GM12878 (cell line): ENCODE results near the gene KCNQ1. TPM values are rescaled to one million over a fixed set of nuclear protein-coding genes. Genes with fewer than 3 reads are reported as not detected.

ENCODE experiments used
- ATAC-seq: fragments of 200-7000 bp; cut with Tn5 transposase; 3 replicates; pipeline ENCODE4 v1.9.1; 2020; ENCODE audit warnings: mild to moderate bottlenecking, moderate library complexity
- BruUV-seq: library from RNA; stranded (reverse); fragments of 400-500 nt; replicated peaks from 2 replicates; lab custom pipeline; 2021; lab: Mats Ljungman, UMichigan
- CTCF ChIA-PET: fragments of 300-600 bp; sonication (Branson Sonifier 250); formaldehyde crosslinking; extraction: SDS; loops from one replicate; lab custom pipeline; 2021; ENCODE audit warnings: inconsistent platforms; lab: Yijun Ruan, JAX
- POLR2A ChIA-PET: fragments of 350-600 bp; formaldehyde crosslinking; extraction: SDS; loops from one replicate; lab custom pipeline; 2021; ENCODE audit warnings: inconsistent platforms; lab: Charles Lee
- RAD21 ChIA-PET: fragments of 300-600 bp; sonication (Branson Sonifier 250); formaldehyde crosslinking; loops from one replicate; lab custom pipeline; 2023; ENCODE audit warnings: antibody characterized with exemption; ENCODE audit not compliant: unreplicated experiment; lab: Charles Lee
- SMC1A ChIA-PET: fragments of 300-600 bp; sonication (Branson Sonifier 250); formaldehyde crosslinking; loops from one replicate; lab custom pipeline; 2023; ENCODE audit not compliant: unreplicated experiment, uncharacterized antibody; lab: Charles Lee
- DNase-seq: peaks from one replicate; pipeline ENCODE4 v3.0.0-alpha.2; 2011; ENCODE audit warnings: low read depth, low spot score
- FAIRE-seq: peaks from 3 replicates; lab custom pipeline; 2011; peaks lifted over from hg19 to GRCh38; lab: Jason Lieb, UNC
- H2AFZ ChIP-seq: 2 replicates; pipeline ENCODE4 v1.6.0; 2011; ENCODE audit warnings: low read depth, low read length, control low read depth; ENCODE audit not compliant: control insufficient read depth
- H3K27ac ChIP-seq: 2 replicates; pipeline ENCODE4 v1.5.1; 2011; ENCODE audit warnings: control low read depth; ENCODE audit not compliant: control insufficient read depth, insufficient read depth
- H3K27me3 ChIP-seq, 2 experiments: replicated peaks in 1 of 2; 2 replicates each; pipeline versions ENCODE4 v1.6.0 to v1.6.1; 2011; ENCODE audit warnings: low read length in 1 of 2; ENCODE audit not compliant: control insufficient read depth in 2 of 2, insufficient read depth in 2 of 2
- H3K36me3 ChIP-seq, 2 experiments: 2 replicates each; pipeline ENCODE4 v1.5.1; 2011; ENCODE audit warnings: low read length in 1 of 2; ENCODE audit not compliant: control insufficient read depth in 2 of 2, insufficient read depth in 2 of 2
- H3K4me1 ChIP-seq: 2 replicates; pipeline ENCODE4 v1.6.1; 2011; ENCODE audit warnings: mild to moderate bottlenecking, low read length, moderate library complexity, mixed read lengths; ENCODE audit not compliant: control insufficient read depth, insufficient read depth
- H3K4me2 ChIP-seq: 2 replicates; pipeline ENCODE4 v1.6.0; 2011; ENCODE audit warnings: control low read depth; ENCODE audit not compliant: control insufficient read depth, insufficient read depth
- H3K4me3 ChIP-seq: fragments of 200-600 bp; sonication (generic); 2 replicates; pipeline ENCODE4 v1.5.1; 2016
- H3K79me2 ChIP-seq: 2 replicates; pipeline ENCODE4 v1.6.0; 2011; ENCODE audit warnings: low read length; ENCODE audit not compliant: control insufficient read depth, insufficient read depth
- H3K9ac ChIP-seq: 2 replicates; pipeline ENCODE4 v1.8.0; 2011; ENCODE audit warnings: low read length, control low read depth, mixed read lengths; ENCODE audit not compliant: control insufficient read depth, insufficient read depth
- H3K9me3 ChIP-seq: replicated peaks from 3 replicates; pipeline ENCODE4 v1.5.1; 2011; ENCODE audit warnings: mild to moderate bottlenecking, low read length; ENCODE audit not compliant: control insufficient read depth, insufficient read depth
- H4K20me1 ChIP-seq: 2 replicates; pipeline ENCODE4 v1.6.0; 2011; ENCODE audit not compliant: control insufficient read depth, insufficient read depth
- ATF7 ChIP-seq: fragments of 450-650 bp; IDR thresholded peaks from 2 replicates; pipeline ENCODE4 v1.6.1; 2016; ENCODE audit warnings: low read depth, mild to moderate bottlenecking
- CHD4 ChIP-seq: fragments of 200-600 bp; sonication (generic); IDR thresholded peaks from 2 replicates; pipeline ENCODE4 v1.6.1; 2016; ENCODE audit warnings: mild to moderate bottlenecking
- HDAC6 ChIP-seq: fragments of 200-600 bp; sonication (generic); IDR thresholded peaks from one replicate; pipeline ENCODE4 v1.8.0; 2017; ENCODE audit warnings: antibody characterized with exemption; ENCODE audit not compliant: unreplicated experiment
- KLF5 ChIP-seq: fragments of 450-650 bp; IDR thresholded peaks from 2 replicates; pipeline ENCODE4 v1.6.1; 2014; ENCODE audit warnings: mild to moderate bottlenecking; ENCODE audit not compliant: partially characterized antibody
- NFYA ChIP-seq: IDR thresholded peaks from 2 replicates; pipeline ENCODE4 v1.6.1; 2011; ENCODE audit warnings: low read depth, mild to moderate bottlenecking, low read length, improper control_type of control experiment, borderline replicate concordance
- POU2F2 ChIP-seq: IDR thresholded peaks from 3 replicates; pipeline ENCODE4 v1.6.1; 2011; ENCODE audit warnings: low read depth, mild to moderate bottlenecking, low read length, borderline replicate concordance
- PRDM15 ChIP-seq: fragments of 450-650 bp; formaldehyde crosslinking; IDR thresholded peaks from 2 replicates; pipeline ENCODE4 v1.4.0; 2020; ENCODE audit warnings: mild to moderate bottlenecking, moderate library complexity
- SMAD1 ChIP-seq: fragments of 450-650 bp; IDR thresholded peaks from 2 replicates; pipeline ENCODE4 v1.6.1; 2018; ENCODE audit warnings: mild to moderate bottlenecking, low read depth; ENCODE audit not compliant: partially characterized antibody
- SMC3 ChIP-seq: IDR thresholded peaks from 2 replicates; pipeline ENCODE4 v1.6.1; 2011; ENCODE audit warnings: low read length, improper control_type of control experiment, borderline replicate concordance
- TCF3 ChIP-seq: IDR thresholded peaks from 2 replicates; pipeline ENCODE4 v1.6.1; 2012; ENCODE audit warnings: low read depth, mild to moderate bottlenecking, low read length, borderline replicate concordance; ENCODE audit not compliant: insufficient read depth
- ZBTB40 ChIP-seq: fragments of 450-650 bp; IDR thresholded peaks from 2 replicates; pipeline ENCODE4 v1.6.1; 2016; ENCODE audit warnings: mild to moderate bottlenecking, moderate library complexity, borderline replicate concordance
- WGBS: methylation state at CpG from one replicate; pipeline ENCODE4 v1.1.6; 2016; ENCODE audit warnings: low lambda C conversion rate; ENCODE audit not compliant: insufficient replicate concordance, insufficient coverage; ENCODE audit errors: missing lambda C conversion rate; 5-methylcytosine and 5-hydroxymethylcytosine counted together
- in situ Hi-C: fragments of 300-500 bp; cut with MboI; formaldehyde crosslinking; loops from 9 replicates; pipeline ENCODE4 v1.14.3; 2018; ENCODE audit warnings: mixed read lengths
- intact Hi-C: fragments of 100-400 bp; cut with micrococcal nuclease; formaldehyde crosslinking; loops from one replicate; pipeline ENCODE4 v1.14.2; 2022; ENCODE audit not compliant: unreplicated experiment
- polyA plus RNA-seq, 11 experiments: library from polyadenylated mRNA; depleted of rRNA in 4 of 11; unstranded in 6 of 11; stranded (reverse) in 5 of 11; fragments of >200 nt; fragmentation: Nextera tagmentation in 4 of 11; fragmentation: Illumina TruSeq in 1 of 11; extraction: Ambion mirVana in 4 of 11; extraction: Trizol in 1 of 11; gene quantifications; 1 replicate in 1 of 11; 2 replicates in 10 of 11; pipeline versions ENCODE4 v1.2.1 to v1.2.3, GENCODE V29; 2011 to 2016; ENCODE audit warnings: inconsistent platforms in 2 of 11, missing spikeins in 2 of 11, low read depth in 1 of 11
- total RNA-seq, 4 experiments: library from RNA; depleted of rRNA in 3 of 4; stranded (reverse); fragments of >200 nt in 3 of 4; fragmentation: Illumina TruSeq in 1 of 4; extraction: Trizol in 1 of 4; gene quantifications; 2 replicates each; pipeline versions ENCODE4 v1.2.1 to v1.2.3, GENCODE V29; 2013 to 2021
- TF ChIP-seq, protein P1 (sequence below): fragments of 450-650 bp; IDR thresholded peaks from 2 replicates; pipeline ENCODE4 v1.6.1; 2017; ENCODE audit warnings: borderline replicate concordance

The KCNQ1 gene
- total and polyA plus RNA-seq, 10 of the 15 experiments (the other 5 are each of a cell fraction or from before 2014, with no cell fraction given), result 0.03 to 0.15 (median 0.12) TPM; not detected in 7

DNA sequence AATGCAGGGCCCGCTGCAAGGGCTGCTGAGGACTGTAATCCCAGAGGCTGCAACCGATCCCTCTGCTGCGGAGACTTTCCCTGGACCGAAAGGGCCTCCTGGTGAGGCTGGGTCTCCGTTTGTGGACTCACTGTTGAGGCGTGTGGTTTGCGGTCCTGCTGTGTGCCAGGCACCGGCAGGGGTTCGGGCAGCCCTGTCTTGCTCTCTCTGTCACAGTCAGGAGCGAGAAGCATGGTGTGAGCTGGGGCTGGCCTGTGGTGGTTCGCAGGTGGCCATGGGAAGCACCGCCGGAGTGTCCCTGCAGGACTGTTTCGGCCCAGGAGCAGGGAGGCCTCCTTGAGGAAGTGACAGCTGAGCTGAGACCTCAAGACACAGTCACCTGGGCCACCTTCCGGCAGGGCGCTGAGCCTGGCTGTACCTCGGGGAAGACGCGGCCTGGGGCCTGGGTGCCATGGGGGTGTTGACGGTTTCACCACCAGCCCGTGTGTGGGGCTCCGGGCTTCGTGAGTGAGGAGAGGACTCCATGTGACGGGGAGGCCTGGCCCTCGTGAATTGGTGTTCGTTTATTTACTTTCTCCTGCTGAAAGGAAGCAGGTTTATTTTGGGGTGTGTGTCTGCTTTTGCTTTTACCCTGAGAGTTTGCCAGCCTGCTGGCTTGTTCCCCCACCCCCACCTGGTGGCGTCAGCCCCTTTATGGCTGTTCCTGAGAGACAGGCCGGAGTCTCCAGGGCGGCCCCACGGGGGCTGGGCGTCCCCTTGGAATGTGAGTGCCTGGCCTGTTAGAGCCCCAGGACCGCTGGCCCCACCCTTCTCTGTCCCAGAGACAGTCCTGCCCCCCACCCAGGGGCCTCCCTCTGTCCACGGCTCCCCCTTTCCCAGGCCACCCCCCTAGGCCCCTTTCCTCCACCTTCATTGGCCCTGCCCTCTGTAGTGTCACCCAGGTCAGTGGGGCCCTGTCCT lies 132.5 kb downstream of the KCNQ1 start:
- no peak overlapping the region for H2AFZ ChIP-seq
- DNase-seq, result no peak
- POLR2A ChIA-PET, result no interaction called here
- TF ChIP-seq POU2F2, result no peak
- TF ChIP-seq ZBTB40, result no peak
- TF ChIP-seq NFYA, result no peak
- TF ChIP-seq TCF3, result no peak
- TF ChIP-seq SMC3, result no peak
- no peak for TF ChIP-seq PRDM15 (CRISPR knock-in tag)
- TF ChIP-seq SMAD1, result no peak
- TF ChIP-seq, protein P1, sequence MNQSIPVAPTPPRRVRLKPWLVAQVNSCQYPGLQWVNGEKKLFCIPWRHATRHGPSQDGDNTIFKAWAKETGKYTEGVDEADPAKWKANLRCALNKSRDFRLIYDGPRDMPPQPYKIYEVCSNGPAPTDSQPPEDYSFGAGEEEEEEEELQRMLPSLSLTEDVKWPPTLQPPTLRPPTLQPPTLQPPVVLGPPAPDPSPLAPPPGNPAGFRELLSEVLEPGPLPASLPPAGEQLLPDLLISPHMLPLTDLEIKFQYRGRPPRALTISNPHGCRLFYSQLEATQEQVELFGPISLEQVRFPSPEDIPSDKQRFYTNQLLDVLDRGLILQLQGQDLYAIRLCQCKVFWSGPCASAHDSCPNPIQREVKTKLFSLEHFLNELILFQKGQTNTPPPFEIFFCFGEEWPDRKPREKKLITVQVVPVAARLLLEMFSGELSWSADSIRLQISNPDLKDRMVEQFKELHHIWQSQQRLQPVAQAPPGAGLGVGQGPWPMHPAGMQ, result no peak
- no peak for TF ChIP-seq HDAC6
- no peak for TF ChIP-seq CHD4
- TF ChIP-seq ATF7, result no peak
- TF ChIP-seq KLF5, result no peak
- 60% methylated on average over 32 of the region's 33 CpGs for WGBS
- H3K4me3 ChIP-seq, result no peak overlapping the region
- H3K79me2 ChIP-seq, result no peaks in the 10 kb centered on the region
- no TSS peak for BruUV-seq
- SMC1A ChIA-PET, result no interaction called here
- H3K9me3 ChIP-seq, result no peaks in the 10 kb centered on the region
- no peak overlapping the region for H3K9ac ChIP-seq
- H3K4me2 ChIP-seq, result no peak overlapping the region
- intact Hi-C loops, result no loop called here
- no peaks in the 10 kb centered on the region for H3K36me3 ChIP-seq
- in situ Hi-C loops, result no loop called here
- CTCF ChIA-PET, result no interaction called here
- no peaks in the 10 kb centered on the region for H3K4me1 ChIP-seq
- RAD21 ChIA-PET, result no interaction called here
- no peak for ATAC-seq
- no peak overlapping the region for H3K27ac ChIP-seq
- no peak for FAIRE-seq
- no peaks in the 10 kb centered on the region for H3K27me3 ChIP-seq
- H4K20me1 ChIP-seq, result no peaks in the 10 kb centered on the region
